Right lobe of liver (tissue), 4 donors: Measurements from ENCODE around the gene RND3.

Experiments used
- CTCF ChIP-seq, 4 donors: fragments of 200-600 bp in 3 of 4; fragments of 450-650 bp in 1 of 4; IDR thresholded peaks; one replicate each; pipeline versions ENCODE4 v1.5.1 to v1.8.0; 2016 to 2022; ENCODE audit warnings: antibody characterized with exemption in 4 of 4, mild to moderate bottlenecking in 2 of 4
- POLR2A ChIP-seq: fragments of 450-650 bp; IDR thresholded peaks from one replicate; pipeline ENCODE4 v1.6.1; 2017; ENCODE audit warnings: antibody characterized with exemption, mild to moderate bottlenecking
- donor health status: DM: no; HTN: no; CAD: no.
- donor health status: DM: no; HTN: no; CAD: no.
- donor health status: DM: no; HTN: yes; CAD: no.

GRCh38 chr2:150526006-150526405 is 38.5 kb upstream of the RND3 start:
- no peak for TF ChIP-seq CTCF (IDR thresholded peaks at IDR 0.05)
- no peak for TF ChIP-seq POLR2A
